Natural killer cell (primary cell): ENCODE data around the gene MPRIP. TPM values are rescaled to one million over a fixed set of nuclear protein-coding genes. Genes with fewer than 3 reads are reported as not detected.

Experiments
- ATAC-seq, 3 donors: fragments of 150-1000 bp in 2 of 3; fragments of 200-7000 bp in 1 of 3; cut with Tn5 transposase; 1 replicate in 1 of 3; 2 replicates in 2 of 3; pipeline ENCODE4 v1.10.0; 2021; ENCODE audit warnings: mild to moderate bottlenecking in 2 of 3, moderate library complexity in 2 of 3
- DNase-seq, 2 donors: peaks; one replicate each; pipeline versions ENCODE4 v3.0.0 to v3.0.0-alpha.2; 2013 to 2021; ENCODE audit warnings: mixed read lengths in 1 of 2
- H3K27ac ChIP-seq: one replicate; pipeline ENCODE4 v1.5.1; 2013; ENCODE audit warnings: mild to moderate bottlenecking, low read length
- H3K27me3 ChIP-seq: one replicate; pipeline ENCODE4 v1.6.1; 2013; ENCODE audit warnings: low read length; ENCODE audit not compliant: control insufficient read depth, insufficient read depth
- H3K36me3 ChIP-seq: one replicate; pipeline ENCODE4 v1.6.1; 2013; ENCODE audit warnings: low read length; ENCODE audit not compliant: control insufficient read depth, insufficient read depth
- H3K4me1 ChIP-seq: one replicate; pipeline ENCODE4 v1.6.1; 2013; ENCODE audit warnings: low read length; ENCODE audit not compliant: control insufficient read depth, insufficient read depth
- H3K4me3 ChIP-seq: one replicate; pipeline ENCODE4 v1.5.1; 2013; ENCODE audit warnings: low read length
- H3K9me3 ChIP-seq: one replicate; pipeline ENCODE4 v1.6.1; 2013; ENCODE audit warnings: low read length; ENCODE audit not compliant: control insufficient read depth, insufficient read depth
- H3K27ac Mint-ChIP-seq, 2 donors: one replicate each; pipeline ENCODE4 v1.8.0; 2022; ENCODE audit warnings: mild to moderate bottlenecking in 2 of 2, mixed read lengths in 2 of 2, moderate library complexity in 1 of 2
- H3K27me3 Mint-ChIP-seq, 2 donors: one replicate each; pipeline ENCODE4 v1.8.0; 2022; ENCODE audit warnings: low read depth in 2 of 2, mixed read lengths in 2 of 2
- H3K36me3 Mint-ChIP-seq: one replicate; pipeline ENCODE4 v1.8.0; 2022; ENCODE audit warnings: mixed read lengths
- H3K4me1 Mint-ChIP-seq, 2 donors: one replicate each; pipeline ENCODE4 v1.8.0; 2022; ENCODE audit warnings: mixed read lengths in 2 of 2
- H3K4me3 Mint-ChIP-seq: one replicate; pipeline ENCODE4 v1.8.0; 2022; ENCODE audit warnings: mild to moderate bottlenecking, moderate library complexity, mixed read lengths
- H3K9me3 Mint-ChIP-seq, 2 donors: one replicate each; pipeline ENCODE4 v1.8.0; 2022; ENCODE audit warnings: mixed read lengths in 2 of 2
- WGBS: methylation state at CpG from one replicate; pipeline ENCODE4 v1.1.7; 2013; ENCODE audit warnings: missing lambda C conversion rate; ENCODE audit not compliant: insufficient coverage; 5-methylcytosine and 5-hydroxymethylcytosine counted together
- intact Hi-C: fragments of 100-400 bp; cut with micrococcal nuclease; formaldehyde crosslinking; loops from one replicate; pipeline ENCODE4 v1.14.2; 2022
- total RNA-seq, 4 donors: library from RNA; stranded (reverse); fragments of 120-200 nt in 1 of 4; gene quantifications; one replicate each; pipeline versions ENCODE4 v1.2.3 to v1.2.4, GENCODE V29; 2013 to 2022
- TF ChIP-seq, protein P1 (sequence below): fragments of 200-600 bp; IDR thresholded peaks from one replicate; pipeline ENCODE4 v1.8.0; 2022; ENCODE audit warnings: antibody characterized with exemption

The MPRIP gene
- total RNA-seq, 3 donors from 2014 or later (not counting 1 experiment from before 2014, with no cell fraction given): 225 to 272 (median 229) TPM

DNA sequence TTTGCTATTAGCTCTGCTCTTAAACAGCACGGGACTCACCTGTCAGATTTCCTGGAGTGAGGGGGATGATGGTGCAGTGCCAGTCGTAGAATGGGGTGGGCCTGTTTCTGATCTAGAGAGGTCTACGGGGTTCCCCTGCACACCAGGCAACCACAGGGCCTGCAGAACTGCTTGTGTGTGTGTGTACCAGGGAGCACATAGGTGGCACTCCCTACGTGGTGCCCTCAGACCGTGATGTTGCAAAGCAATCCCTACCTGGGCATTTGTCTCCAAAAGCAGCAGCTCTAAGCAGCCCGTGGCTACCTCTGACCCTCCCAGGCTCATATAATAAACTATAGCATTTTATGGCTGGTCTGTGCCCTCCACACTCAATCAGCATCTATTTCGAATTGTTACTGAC lies 38.5 kb downstream of the MPRIP start:
- Mint-ChIP-seq H3K36me3 (no peaks in the 10 kb centered on the region), H3K27me3 (no peaks in the 10 kb centered on the region), H3K4me3 (no peak overlapping the region), H3K9me3 (no peaks in the 10 kb centered on the region), H3K27ac (peak overlapping the region in 1 of 2 donors; percentile 11), H3K4me1 (peaks cover 12 to 29% of the 10 kb centered on the region in 2 donors)
- 85% methylated on average over 7 of the region's 7 CpGs for WGBS
- Histone ChIP-seq H3K4me1 (no peaks in the 10 kb centered on the region), H3K9me3 (no peaks in the 10 kb centered on the region), H3K27ac (no peak overlapping the region), H3K4me3 (no peak overlapping the region), H3K36me3 (peaks cover 29% of the 10 kb centered on the region), H3K27me3 (no peaks in the 10 kb centered on the region)
- TF ChIP-seq, protein P1, sequence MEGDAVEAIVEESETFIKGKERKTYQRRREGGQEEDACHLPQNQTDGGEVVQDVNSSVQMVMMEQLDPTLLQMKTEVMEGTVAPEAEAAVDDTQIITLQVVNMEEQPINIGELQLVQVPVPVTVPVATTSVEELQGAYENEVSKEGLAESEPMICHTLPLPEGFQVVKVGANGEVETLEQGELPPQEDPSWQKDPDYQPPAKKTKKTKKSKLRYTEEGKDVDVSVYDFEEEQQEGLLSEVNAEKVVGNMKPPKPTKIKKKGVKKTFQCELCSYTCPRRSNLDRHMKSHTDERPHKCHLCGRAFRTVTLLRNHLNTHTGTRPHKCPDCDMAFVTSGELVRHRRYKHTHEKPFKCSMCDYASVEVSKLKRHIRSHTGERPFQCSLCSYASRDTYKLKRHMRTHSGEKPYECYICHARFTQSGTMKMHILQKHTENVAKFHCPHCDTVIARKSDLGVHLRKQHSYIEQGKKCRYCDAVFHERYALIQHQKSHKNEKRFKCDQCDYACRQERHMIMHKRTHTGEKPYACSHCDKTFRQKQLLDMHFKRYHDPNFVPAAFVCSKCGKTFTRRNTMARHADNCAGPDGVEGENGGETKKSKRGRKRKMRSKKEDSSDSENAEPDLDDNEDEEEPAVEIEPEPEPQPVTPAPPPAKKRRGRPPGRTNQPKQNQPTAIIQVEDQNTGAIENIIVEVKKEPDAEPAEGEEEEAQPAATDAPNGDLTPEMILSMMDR: no peak
- ATAC-seq: no peak
- no peak for DNase-seq
- intact Hi-C loops: no loop called here

DNA sequence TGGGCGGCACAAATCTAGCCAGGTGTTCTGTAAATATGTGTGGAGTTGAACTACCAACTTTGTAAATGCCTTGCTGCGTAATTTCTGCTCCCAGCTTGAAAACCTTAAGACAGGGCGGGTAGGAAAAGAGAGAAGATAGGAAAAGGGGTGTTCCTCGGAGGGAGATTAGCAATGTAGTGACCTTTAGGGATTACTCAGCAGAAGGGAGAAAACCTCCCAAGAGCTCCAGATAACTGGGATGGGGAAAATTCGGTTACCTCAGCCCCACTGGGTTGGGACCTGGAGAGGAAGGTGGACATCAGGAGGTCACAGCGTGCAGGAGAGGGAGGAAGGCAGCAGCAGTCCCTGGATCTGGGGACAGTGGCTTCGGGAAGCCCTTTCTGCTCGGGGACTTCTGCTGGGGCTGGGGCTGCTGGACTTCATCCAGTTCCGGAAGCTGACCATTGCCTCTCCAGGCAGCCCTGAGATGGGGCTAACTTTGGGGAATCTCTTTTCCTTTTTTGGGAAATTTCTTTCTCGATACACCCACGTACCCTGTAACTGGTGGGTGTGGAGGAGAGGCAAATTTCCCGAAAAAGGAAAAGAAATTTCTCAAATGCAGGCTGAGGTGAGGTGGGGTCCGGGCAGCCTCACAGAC lies 39.2 kb downstream of the MPRIP start:
- Histone ChIP-seq H3K27me3 (no peaks in the 10 kb centered on the region), H3K4me3 (no peak overlapping the region), H3K36me3 (peaks cover 29% of the 10 kb centered on the region), H3K4me1 (no peaks in the 10 kb centered on the region), H3K27ac (no peak overlapping the region), H3K9me3 (no peaks in the 10 kb centered on the region)
- H3K4me1 Mint-ChIP-seq: peaks cover 12 to 27% of the 10 kb centered on the region in 2 donors
- H3K9me3 Mint-ChIP-seq: no peaks in the 10 kb centered on the region
- ATAC-seq (no peak), DNase-seq (no peak)
- H3K27me3 Mint-ChIP-seq: no peaks in the 10 kb centered on the region
- intact Hi-C loops: no loop called here
- WGBS: 95% methylated on average over 13 of the region's 13 CpGs
- no peaks in the 10 kb centered on the region for H3K36me3 Mint-ChIP-seq
- H3K4me3 Mint-ChIP-seq: no peak overlapping the region
- peak overlapping the region in 1 of 2 donors; percentile 11 for H3K27ac Mint-ChIP-seq
- TF ChIP-seq, protein P1: no peak

DNA sequence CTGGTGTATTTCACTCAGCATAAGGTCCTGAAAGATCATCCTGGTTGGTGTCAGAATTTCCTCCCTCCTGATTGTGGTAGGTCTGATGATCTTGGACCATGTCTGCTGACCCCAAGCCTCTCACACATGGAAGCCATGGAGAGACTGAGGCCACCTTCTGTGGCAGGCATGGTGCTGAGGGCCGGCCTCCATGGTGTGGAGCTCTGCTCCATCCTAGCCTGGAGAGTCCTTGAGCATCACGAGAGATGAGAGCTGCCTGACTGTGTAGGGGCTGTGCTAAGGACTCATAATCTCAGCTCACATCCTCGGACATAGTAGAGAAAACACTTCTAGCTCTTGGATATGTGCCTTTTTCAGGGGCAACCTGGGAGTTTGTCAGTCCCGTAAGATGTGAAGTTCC lies 40.6 kb downstream of the MPRIP start:
- H3K36me3 ChIP-seq: peaks cover 22% of the 10 kb centered on the region
- intact Hi-C loops: no loop called here
- no peak for ATAC-seq
- H3K4me3 ChIP-seq: no peak overlapping the region
- H3K4me1 ChIP-seq: peaks cover under 1% of the 10 kb centered on the region
- H3K27ac Mint-ChIP-seq: peak overlapping the region in 1 of 2 donors; percentile 4
- no peak for DNase-seq
- no peak overlapping the region for H3K4me3 Mint-ChIP-seq
- H3K27me3 Mint-ChIP-seq: no peaks in the 10 kb centered on the region
- peaks cover 21 to 30% of the 10 kb centered on the region in 2 donors for H3K4me1 Mint-ChIP-seq
- no peak overlapping the region for H3K27ac ChIP-seq
- no peaks in the 10 kb centered on the region for H3K36me3 Mint-ChIP-seq
- no peaks in the 10 kb centered on the region for H3K9me3 Mint-ChIP-seq
- H3K27me3 ChIP-seq: no peaks in the 10 kb centered on the region
- 99% methylated on average over 4 of the region's 4 CpGs for WGBS
- TF ChIP-seq, protein P1: no peak
- no peaks in the 10 kb centered on the region for H3K9me3 ChIP-seq

DNA sequence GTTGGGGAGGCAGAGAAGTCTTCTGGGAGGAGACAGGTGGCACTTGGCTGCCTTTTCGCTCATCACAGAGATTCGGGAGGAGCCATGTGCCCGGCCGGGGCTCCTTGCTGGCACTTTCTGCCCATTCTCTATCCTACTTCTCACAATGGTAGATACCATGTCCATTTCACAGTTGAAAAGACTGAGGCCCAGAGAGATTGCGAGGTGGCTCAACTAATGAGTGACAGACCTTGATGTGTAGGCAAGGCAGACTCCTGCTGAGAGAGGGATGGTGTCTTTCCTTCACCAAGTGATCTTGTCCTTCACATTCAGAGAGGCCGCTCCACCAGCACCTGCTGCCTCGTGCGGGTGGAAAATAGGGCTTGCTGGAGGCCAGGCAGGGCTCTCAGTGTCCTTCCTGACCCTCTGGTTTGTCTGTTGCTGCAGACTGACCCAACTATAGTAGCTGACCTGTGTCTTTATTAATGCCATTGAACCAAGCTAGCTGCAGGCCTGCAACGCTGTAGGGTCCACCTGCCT lies 42.1 kb downstream of the MPRIP start:
- H3K9me3 Mint-ChIP-seq: no peaks in the 10 kb centered on the region
- H3K4me3 Mint-ChIP-seq: no peak overlapping the region
- no peaks in the 10 kb centered on the region for H3K36me3 Mint-ChIP-seq
- ATAC-seq (no peak), DNase-seq (no peak)
- no peaks in the 10 kb centered on the region for H3K27me3 Mint-ChIP-seq
- H3K36me3 ChIP-seq: peaks cover 12% of the 10 kb centered on the region
- H3K4me1 ChIP-seq: peaks cover 15% of the 10 kb centered on the region
- whole genome bisulfite sequencing: 97% methylated on average over 9 of the region's 9 CpGs
- no peaks in the 10 kb centered on the region for H3K9me3 ChIP-seq
- H3K4me3 ChIP-seq: no peak overlapping the region
- intact Hi-C loops: no loop called here
- H3K27ac ChIP-seq: no peak overlapping the region
- TF ChIP-seq, protein P1: no peak
- H3K27ac Mint-ChIP-seq: no peak overlapping the region
- H3K4me1 Mint-ChIP-seq: peaks cover 28 to 36% of the 10 kb centered on the region in 2 donors
- no peaks in the 10 kb centered on the region for H3K27me3 ChIP-seq
